ENCODE measurements around the gene MTHFS.

GRCh38 chr15:79914728-79915127, 17.9 kb upstream of the MTHFS start:
- TF ChIP-seq POLR2AphosphoS5 (IDR thresholded peaks at IDR 0.05; ENCODE audit: low read depth) (no peak), GABPA (IDR thresholded peaks at IDR 0.05; ENCODE audit: low read depth) (no peak)
- TF ChIP-seq, protein P1, sequence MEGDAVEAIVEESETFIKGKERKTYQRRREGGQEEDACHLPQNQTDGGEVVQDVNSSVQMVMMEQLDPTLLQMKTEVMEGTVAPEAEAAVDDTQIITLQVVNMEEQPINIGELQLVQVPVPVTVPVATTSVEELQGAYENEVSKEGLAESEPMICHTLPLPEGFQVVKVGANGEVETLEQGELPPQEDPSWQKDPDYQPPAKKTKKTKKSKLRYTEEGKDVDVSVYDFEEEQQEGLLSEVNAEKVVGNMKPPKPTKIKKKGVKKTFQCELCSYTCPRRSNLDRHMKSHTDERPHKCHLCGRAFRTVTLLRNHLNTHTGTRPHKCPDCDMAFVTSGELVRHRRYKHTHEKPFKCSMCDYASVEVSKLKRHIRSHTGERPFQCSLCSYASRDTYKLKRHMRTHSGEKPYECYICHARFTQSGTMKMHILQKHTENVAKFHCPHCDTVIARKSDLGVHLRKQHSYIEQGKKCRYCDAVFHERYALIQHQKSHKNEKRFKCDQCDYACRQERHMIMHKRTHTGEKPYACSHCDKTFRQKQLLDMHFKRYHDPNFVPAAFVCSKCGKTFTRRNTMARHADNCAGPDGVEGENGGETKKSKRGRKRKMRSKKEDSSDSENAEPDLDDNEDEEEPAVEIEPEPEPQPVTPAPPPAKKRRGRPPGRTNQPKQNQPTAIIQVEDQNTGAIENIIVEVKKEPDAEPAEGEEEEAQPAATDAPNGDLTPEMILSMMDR (IDR thresholded peaks at IDR 0.05; ENCODE audit: insufficient read depth, low read length) = no peak
